Nephron (organoid): ENCODE data around the gene ATP8A1.

ENCODE experiments used
- H3K27ac Mint-ChIP-seq, 3 experiments: 2 replicates each; pipeline ENCODE4 v1.8.0; 2020; ENCODE audit warnings: mixed read lengths in 3 of 3, mild to moderate bottlenecking in 2 of 3, moderate library complexity in 1 of 3
- H3K27me3 Mint-ChIP-seq: 2 replicates; pipeline ENCODE4 v1.8.0; 2021; ENCODE audit warnings: low read depth, mild to moderate bottlenecking, moderate library complexity, mixed read lengths
- H3K36me3 Mint-ChIP-seq: 2 replicates; pipeline ENCODE4 v1.8.0; 2020; ENCODE audit warnings: low read depth, mixed read lengths
- H3K4me1 Mint-ChIP-seq: 2 replicates; pipeline ENCODE4 v1.8.0; 2020; ENCODE audit warnings: mixed read lengths
- H3K4me3 Mint-ChIP-seq, 3 experiments: 2 replicates each; pipeline ENCODE4 v1.8.0; 2020; ENCODE audit warnings: mild to moderate bottlenecking in 3 of 3, mixed read lengths in 3 of 3, moderate library complexity in 2 of 3
- H3K9me3 Mint-ChIP-seq: 2 replicates; pipeline ENCODE4 v1.8.0; 2020; ENCODE audit warnings: mixed read lengths
- TF ChIP-seq, protein P1 (sequence below), 3 experiments: fragments of 200-600 bp; sonication (generic); IDR thresholded peaks; one replicate each; pipeline ENCODE4 v1.5.0; 2021; ENCODE audit warnings: antibody characterized with exemption in 3 of 3; ENCODE audit not compliant: unreplicated experiment in 3 of 3

The ATP8A1 gene

DNA sequence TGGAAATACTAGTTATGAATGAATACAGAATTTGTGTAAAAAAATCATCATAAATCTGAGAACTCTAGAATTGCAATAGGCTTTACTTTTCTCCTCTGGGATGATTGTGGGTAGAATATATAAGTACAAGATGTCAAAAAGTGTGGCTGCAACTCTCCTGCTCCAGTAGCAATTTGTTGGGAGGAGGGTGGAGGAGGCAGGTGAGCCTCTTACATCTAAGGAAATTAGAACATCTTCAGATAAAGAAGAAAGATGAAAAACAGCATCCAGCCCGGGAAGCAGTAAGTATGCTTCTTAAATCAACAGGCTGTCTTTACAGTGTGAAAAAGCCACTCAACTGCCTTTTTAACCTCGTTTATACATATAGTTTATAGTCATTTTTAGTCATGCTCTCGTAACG, 83.7 kb downstream of the ATP8A1 start:
- Mint-ChIP-seq H3K4me1 (peaks cover 4% of the 10 kb centered on the region), H3K4me3 (no peak overlapping the region)
- TF ChIP-seq, protein P1, sequence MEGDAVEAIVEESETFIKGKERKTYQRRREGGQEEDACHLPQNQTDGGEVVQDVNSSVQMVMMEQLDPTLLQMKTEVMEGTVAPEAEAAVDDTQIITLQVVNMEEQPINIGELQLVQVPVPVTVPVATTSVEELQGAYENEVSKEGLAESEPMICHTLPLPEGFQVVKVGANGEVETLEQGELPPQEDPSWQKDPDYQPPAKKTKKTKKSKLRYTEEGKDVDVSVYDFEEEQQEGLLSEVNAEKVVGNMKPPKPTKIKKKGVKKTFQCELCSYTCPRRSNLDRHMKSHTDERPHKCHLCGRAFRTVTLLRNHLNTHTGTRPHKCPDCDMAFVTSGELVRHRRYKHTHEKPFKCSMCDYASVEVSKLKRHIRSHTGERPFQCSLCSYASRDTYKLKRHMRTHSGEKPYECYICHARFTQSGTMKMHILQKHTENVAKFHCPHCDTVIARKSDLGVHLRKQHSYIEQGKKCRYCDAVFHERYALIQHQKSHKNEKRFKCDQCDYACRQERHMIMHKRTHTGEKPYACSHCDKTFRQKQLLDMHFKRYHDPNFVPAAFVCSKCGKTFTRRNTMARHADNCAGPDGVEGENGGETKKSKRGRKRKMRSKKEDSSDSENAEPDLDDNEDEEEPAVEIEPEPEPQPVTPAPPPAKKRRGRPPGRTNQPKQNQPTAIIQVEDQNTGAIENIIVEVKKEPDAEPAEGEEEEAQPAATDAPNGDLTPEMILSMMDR (IDR thresholded peaks at IDR 0.05; ENCODE audit: unreplicated experiment in 3 of 3) = no peak

DNA sequence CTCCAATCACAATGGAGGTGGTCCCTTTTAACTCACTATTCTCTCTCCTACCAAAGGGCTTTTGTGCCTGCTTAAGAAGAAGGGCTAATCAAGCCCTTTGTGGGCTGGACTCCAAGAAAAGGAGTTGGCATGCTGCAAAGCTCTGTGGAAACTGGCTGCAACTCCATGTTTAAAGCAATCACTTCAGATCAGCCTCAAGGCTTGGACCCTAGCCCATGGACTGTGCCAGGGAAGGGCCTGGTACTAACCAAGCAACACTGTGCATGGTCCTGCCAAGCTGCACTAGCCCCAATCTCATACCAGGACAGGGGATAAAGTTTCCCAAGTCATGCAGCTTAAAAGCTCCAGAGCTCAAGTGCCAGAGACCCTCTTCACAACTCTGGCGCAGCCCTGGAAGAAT, 86.7 kb downstream of the ATP8A1 start:
- H3K4me3 Mint-ChIP-seq = no peak overlapping the region
- TF ChIP-seq, protein P1 (IDR thresholded peaks at IDR 0.05; ENCODE audit: unreplicated experiment in 3 of 3) = no peak
- H3K27ac Mint-ChIP-seq = no peak overlapping the region
- no peaks in the 10 kb centered on the region for H3K9me3 Mint-ChIP-seq
- no peaks in the 10 kb centered on the region for H3K27me3 Mint-ChIP-seq
- H3K36me3 Mint-ChIP-seq = no peaks in the 10 kb centered on the region
- H3K4me1 Mint-ChIP-seq = peaks cover 4% of the 10 kb centered on the region

More for the DNA sequence above, 83.7 kb downstream of the ATP8A1 start:
- no peak overlapping the region for H3K27ac Mint-ChIP-seq
- H3K27me3 Mint-ChIP-seq = no peaks in the 10 kb centered on the region
- H3K36me3 Mint-ChIP-seq = peaks cover 3% of the 10 kb centered on the region
- no peaks in the 10 kb centered on the region for H3K9me3 Mint-ChIP-seq

DNA sequence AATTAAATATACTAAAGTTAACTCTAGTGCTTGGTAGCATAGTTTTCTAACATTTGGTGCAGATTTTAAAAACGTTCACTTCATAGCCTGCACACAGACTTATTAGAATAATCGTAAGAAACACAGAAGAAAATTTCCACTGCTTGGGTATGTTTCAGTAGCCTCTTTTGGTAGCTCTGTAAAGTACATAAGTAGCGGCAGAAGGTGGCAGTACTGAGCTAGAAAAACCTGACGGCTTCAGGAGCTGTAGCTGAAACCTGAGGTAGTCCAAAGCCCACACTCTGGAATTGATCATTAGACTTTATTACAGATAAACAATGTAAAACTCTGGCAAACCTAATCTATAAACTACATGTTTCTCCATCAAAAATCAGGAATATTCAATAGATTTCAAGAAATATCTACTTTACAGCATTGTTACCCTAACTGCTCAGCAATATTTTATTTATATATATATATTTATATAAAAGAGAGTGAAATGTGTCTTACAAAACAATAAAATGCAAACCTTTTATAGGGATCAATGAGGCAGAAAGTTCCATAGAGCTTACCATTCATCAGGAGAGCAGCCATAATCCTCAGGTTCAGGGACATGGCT, 88.2 kb downstream of the ATP8A1 start:
- Mint-ChIP-seq H3K9me3 (no peaks in the 10 kb centered on the region), H3K36me3 (no peaks in the 10 kb centered on the region), H3K27me3 (no peaks in the 10 kb centered on the region), H3K27ac (no peak overlapping the region), H3K4me3 (no peak overlapping the region), H3K4me1 (peaks cover 4% of the 10 kb centered on the region)
- TF ChIP-seq, protein P1 (IDR thresholded peaks at IDR 0.05; ENCODE audit: unreplicated experiment in 3 of 3) = peak; percentile 66 to 84 (median 73)

DNA sequence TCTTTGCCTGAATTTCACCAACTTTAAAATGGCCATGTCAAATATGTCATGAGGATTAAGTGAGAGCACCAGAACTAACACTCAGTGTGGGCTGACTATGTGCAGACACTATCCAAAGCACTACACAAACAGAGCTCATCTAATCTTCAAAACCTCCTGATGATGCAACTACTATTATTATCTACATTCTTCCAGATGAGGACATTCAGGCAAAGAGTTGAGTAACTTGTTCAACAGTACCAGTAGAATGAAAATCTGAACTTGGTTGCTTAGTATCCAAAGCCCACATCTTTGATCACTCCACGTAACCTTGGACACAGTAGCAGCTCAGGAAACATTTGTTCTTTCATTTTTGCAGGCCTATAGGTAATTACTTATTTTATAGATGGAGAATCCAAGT, 90.1 kb downstream of the ATP8A1 start:
- TF ChIP-seq, protein P1 (IDR thresholded peaks at IDR 0.05; ENCODE audit: unreplicated experiment in 3 of 3) = no peak
- peaks cover 7% of the 10 kb centered on the region for H3K4me1 Mint-ChIP-seq
- peaks cover 14% of the 10 kb centered on the region for H3K36me3 Mint-ChIP-seq
- H3K27me3 Mint-ChIP-seq = no peaks in the 10 kb centered on the region
- no peak overlapping the region for H3K4me3 Mint-ChIP-seq
- H3K27ac Mint-ChIP-seq = no peak overlapping the region
- peaks cover 11% of the 10 kb centered on the region for H3K9me3 Mint-ChIP-seq

DNA sequence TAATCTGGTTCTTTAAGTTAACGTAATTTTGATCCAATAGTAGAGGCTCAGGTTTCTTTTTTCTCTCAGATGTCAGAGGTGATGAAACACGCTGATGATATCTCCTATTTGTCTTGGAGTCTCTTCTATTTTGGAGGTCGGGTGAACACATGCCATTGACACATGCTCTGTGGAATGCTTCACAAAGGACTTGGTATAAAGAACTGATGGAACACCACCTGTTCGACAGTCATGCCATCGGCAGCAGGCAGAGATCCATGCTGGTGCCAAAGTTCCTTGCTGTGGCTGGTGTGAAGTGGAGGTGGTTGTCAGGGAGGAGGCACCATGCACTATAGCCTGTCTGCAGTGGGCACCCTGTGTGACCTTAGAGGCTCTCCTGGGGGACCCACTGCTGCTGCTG, 94.9 kb downstream of the ATP8A1 start:
- H3K36me3 Mint-ChIP-seq = peaks cover 19% of the 10 kb centered on the region
- no peak overlapping the region for H3K4me3 Mint-ChIP-seq
- H3K9me3 Mint-ChIP-seq = peaks cover 13% of the 10 kb centered on the region
- H3K27ac Mint-ChIP-seq = peak overlapping the region in 2 of 3 experiments; percentile 1 to 4
- no peaks in the 10 kb centered on the region for H3K27me3 Mint-ChIP-seq
- H3K4me1 Mint-ChIP-seq = peaks cover 5% of the 10 kb centered on the region
- TF ChIP-seq, protein P1 (IDR thresholded peaks at IDR 0.05; ENCODE audit: unreplicated experiment in 3 of 3) = no peak

DNA sequence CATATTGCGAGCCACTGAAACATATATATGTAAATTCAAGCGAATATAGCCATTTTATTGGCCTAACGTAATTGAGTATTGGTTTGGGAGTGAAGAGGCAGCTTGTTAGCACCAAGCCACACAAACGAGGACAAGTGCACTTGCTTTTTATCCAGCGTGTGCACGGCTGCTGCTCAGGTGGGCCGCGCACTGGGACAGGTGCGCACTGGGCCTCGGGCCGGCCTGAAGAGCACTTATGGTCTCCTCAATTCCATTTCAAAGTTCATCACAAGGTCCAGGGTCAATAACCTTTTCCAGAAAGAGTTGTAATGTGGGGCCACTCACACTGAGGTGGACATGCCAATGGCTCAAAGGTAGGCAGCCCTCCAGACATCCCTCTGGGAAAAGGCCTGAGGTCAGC, 95.9 kb downstream of the ATP8A1 start:
- Mint-ChIP-seq H3K27ac (no peak overlapping the region), H3K9me3 (peaks cover 13% of the 10 kb centered on the region), H3K27me3 (no peaks in the 10 kb centered on the region), H3K4me3 (no peak overlapping the region), H3K4me1 (peaks cover 5% of the 10 kb centered on the region), H3K36me3 (peaks cover 19% of the 10 kb centered on the region)
- TF ChIP-seq, protein P1 (IDR thresholded peaks at IDR 0.05; ENCODE audit: unreplicated experiment in 3 of 3) = no peak
